Stomach (tissue), 9 donors: ENCODE measurements around the gene ZNF783. TPM values are rescaled to one million over a fixed set of nuclear protein-coding genes. Genes with fewer than 3 reads are reported as not detected.
"Not testable (repeated sequence)": the region's sequence is repeated elsewhere in the genome, so short reads cannot be mapped to it uniquely, and the experiment has no call there.

Experiments used
- DNase-seq, 2 donors: peaks; one replicate each; pipeline versions ENCODE4 v3.0.0 to v3.0.0-alpha.2; 2013 to 2019
- H3K27ac ChIP-seq, 5 donors: fragments of 200-600 bp in 4 of 5; sonication (generic) in 4 of 5; one replicate each; pipeline ENCODE4 v1.5.1; 2013 to 2019; ENCODE audit warnings: mild to moderate bottlenecking in 1 of 5, moderate library complexity in 1 of 5
- H3K27me3 ChIP-seq, 3 donors: fragments of 200-600 bp; sonication (generic); one replicate each; pipeline ENCODE4 v1.5.1; 2017 to 2019; ENCODE audit warnings: mixed run types in 1 of 3
- H3K36me3 ChIP-seq, 4 donors: fragments of 200-600 bp; sonication (generic); 1 replicate in 3 of 4; 2 replicates in 1 of 4; pipeline ENCODE4 v1.5.1; 2016 to 2019
- H3K4me1 ChIP-seq, 4 donors: fragments of 200-600 bp; sonication (generic); one replicate each; pipeline ENCODE4 v1.5.1; 2016 to 2019
- H3K4me3 ChIP-seq, 4 donors: fragments of 200-600 bp; sonication (generic) in 3 of 4; one replicate each; pipeline ENCODE4 v1.5.1; 2016 to 2019; ENCODE audit warnings: mild to moderate bottlenecking in 1 of 4
- H3K9me3 ChIP-seq, 4 donors: fragments of 200-600 bp; sonication (generic); one replicate each; pipeline ENCODE4 v1.5.1; 2016 to 2019
- CTCF ChIP-seq, 7 experiments: fragments of 450-650 bp in 4 of 7; fragments of 200-600 bp in 3 of 7; sonication (generic) in 3 of 7; IDR thresholded peaks; one replicate each; pipeline ENCODE4 v1.5.1; 2016 to 2019; ENCODE audit warnings: antibody characterized with exemption in 7 of 7, control low read depth in 2 of 7, mild to moderate bottlenecking in 1 of 7
- EP300 ChIP-seq: sonication (generic); formaldehyde crosslinking; IDR thresholded peaks from one replicate; pipeline ENCODE4 v1.6.1; 2017; ENCODE audit warnings: antibody characterized with exemption
- POLR2A ChIP-seq, 4 donors: fragments of 450-650 bp; IDR thresholded peaks; one replicate each; pipeline ENCODE4 v1.6.1; 2016; ENCODE audit warnings: antibody characterized with exemption in 4 of 4, control low read depth in 2 of 4, mild to moderate bottlenecking in 1 of 4, moderate library complexity in 1 of 4
- POLR2AphosphoS5 ChIP-seq, 3 donors: sonication (generic); formaldehyde crosslinking; IDR thresholded peaks; one replicate each; pipeline ENCODE4 v1.6.1; 2016; ENCODE audit warnings: antibody characterized with exemption in 3 of 3
- WGBS, 5 donors: extraction: QIAGEN DNeasy Blood & Tissue Kit in 3 of 5; methylation state at CpG; one replicate each; pipeline versions ENCODE4 v1.1.5 to v1.1.7; 2013 to 2018; 5-methylcytosine and 5-hydroxymethylcytosine counted together
- intact Hi-C: fragments of 100-400 bp; cut with DNase I; formaldehyde crosslinking; loops from one replicate; pipeline ENCODE4 v1.15.1; 2023; ENCODE audit warnings: low total_unique reads
- polyA plus RNA-seq, 3 donors: library from polyadenylated mRNA; stranded (reverse); fragments of 200-250 nt; gene quantifications; one replicate each; pipeline ENCODE4 v1.2.3, GENCODE V29; 2013
- total RNA-seq, 5 donors: library from RNA; depleted of rRNA; stranded (reverse); fragments of >200 nt; gene quantifications; one replicate each; pipeline versions ENCODE4 v1.1.0 to v1.2.3, GENCODE V29; 2014 to 2016
- donor health status: healthy with polysubstance abuse.
- donor health status: Bipolar disorder and iron deficiency.
- donor health status: healthy.

ZNF783 gene
- total and polyA plus RNA-seq, 8 donors: 3.7 to 31.2 (median 9.5) TPM

- DNase-seq: no peak
- 80 to 87% (median 82%) methylated on average over 5 of the region's 5 CpGs for WGBS, 5 donors
- no peak overlapping the region for H3K4me3 ChIP-seq
- intact Hi-C loops: no loop called here
- no peaks in the 10 kb centered on the region for H3K27me3 ChIP-seq
- no peaks in the 10 kb centered on the region for H3K9me3 ChIP-seq
- no peak overlapping the region for H3K27ac ChIP-seq
- peaks cover 8 to 13% (median 10%) of the 10 kb centered on the region in 4 donors for H3K36me3 ChIP-seq
- peaks cover 4 to 18% (median 8%) of the 10 kb centered on the region in 4 donors for H3K4me1 ChIP-seq
- TF ChIP-seq POLR2A (IDR thresholded peaks at IDR 0.05) (no peak), EP300 (no peak), POLR2AphosphoS5 (IDR thresholded peaks at IDR 0.05) (no peak), CTCF (IDR thresholded peaks at IDR 0.05) (no peak)
Measured at GRCh38 chr7:149245744-149246143, 16.3 kb upstream of the ZNF783 start.

GRCh38 chr7:149248777-149249176, 13.2 kb upstream of the ZNF783 start:
- Histone ChIP-seq H3K27me3 (no peaks in the 10 kb centered on the region), H3K27ac (no peak overlapping the region), H3K9me3 (no peaks in the 10 kb centered on the region), H3K36me3 (peaks cover 30 to 43% (median 41%) of the 10 kb centered on the region in 4 donors), H3K4me3 (no peak overlapping the region), H3K4me1 (peaks cover 0 to 4% (median 0%) of the 10 kb centered on the region in 4 donors)
- intact Hi-C loops: no loop called here
- TF ChIP-seq EP300 (no peak), POLR2AphosphoS5 (IDR thresholded peaks at IDR 0.05) (no peak), CTCF (IDR thresholded peaks at IDR 0.05) (no peak), POLR2A (IDR thresholded peaks at IDR 0.05) (no peak)
- DNase-seq: no peak
- WGBS, 5 donors: 61 to 74% (median 64%) methylated on average over 3 of the region's 3 CpGs

- H3K27ac ChIP-seq, intact Hi-C loops, H3K27me3 ChIP-seq, DNase-seq, H3K9me3 ChIP-seq, H3K4me1 ChIP-seq, H3K4me3 ChIP-seq: not testable (repeated sequence)
- H3K36me3 ChIP-seq: peaks cover 43 to 57% (median 55%) of the 10 kb centered on the region in 4 donors
- WGBS, 5 donors: 93 to 95% (median 94%) methylated on average over 18 of the region's 18 CpGs
Measured at GRCh38 chr7:149250151-149250550, 11.8 kb upstream of the ZNF783 start.

- H3K9me3 ChIP-seq, H3K4me1 ChIP-seq, DNase-seq, intact Hi-C loops, H3K27ac ChIP-seq, H3K4me3 ChIP-seq, H3K27me3 ChIP-seq: not testable (repeated sequence)
- 94 to 99% (median 97%) methylated on average over 10 of the region's 10 CpGs for WGBS, 5 donors
- peaks cover 48 to 70% (median 67%) of the 10 kb centered on the region in 4 donors for H3K36me3 ChIP-seq
Measured at GRCh38 chr7:149251518-149251917, 10.5 kb upstream of the ZNF783 start.

- Histone ChIP-seq H3K9me3 (no peaks in the 10 kb centered on the region), H3K27me3 (no peaks in the 10 kb centered on the region), H3K27ac (no peak overlapping the region), H3K4me1 (no peaks in the 10 kb centered on the region), H3K36me3 (peaks cover 48 to 76% (median 67%) of the 10 kb centered on the region in 4 donors), H3K4me3 (no peak overlapping the region)
- DNase-seq: no peak
- intact Hi-C loops: no loop called here
- WGBS, 5 donors: 94 to 100% (median 98%) methylated on average over 2 of the region's 2 CpGs
- TF ChIP-seq EP300 (no peak), POLR2AphosphoS5 (IDR thresholded peaks at IDR 0.05) (no peak), POLR2A (IDR thresholded peaks at IDR 0.05) (no peak), CTCF (IDR thresholded peaks at IDR 0.05) (no peak)
Measured at GRCh38 chr7:149252378-149252777, 9.6 kb upstream of the ZNF783 start.
